Activated CD4-positive, alpha-beta memory T cell treated with anti-CD3 and anti-CD28 coated beads, Interleukin-2, amount 10 ng/mL, durations not matched to agents 7 days and 5 days (primary cell): Measurements from ENCODE around the gene RAB13. TPM values are rescaled to one million over a fixed set of nuclear protein-coding genes. Genes with fewer than 3 reads are reported as not detected.

Source experiments
- CTCF ChIA-PET: fragments of 350-600 bp; sonication (Branson Sonifier 250); formaldehyde crosslinking; loops from one replicate; lab custom pipeline; 2021; ENCODE audit warnings: antibody characterized with exemption, inconsistent platforms; lab: Charles Lee
- POLR2A ChIA-PET: fragments of 350-600 bp; sonication (Branson Sonifier 250); formaldehyde crosslinking; loops from one replicate; lab custom pipeline; 2021; ENCODE audit warnings: antibody characterized with exemption; lab: Charles Lee
- DNase-seq: peaks from one replicate; pipeline ENCODE4 v3.0.0-alpha.2; 2020
- H3K27ac Mint-ChIP-seq: one replicate; pipeline ENCODE4 v1.8.0; 2021; ENCODE audit warnings: mild to moderate bottlenecking, mixed read lengths
- H3K27me3 Mint-ChIP-seq: one replicate; pipeline ENCODE4 v1.8.0; 2021; ENCODE audit warnings: mixed read lengths
- H3K36me3 Mint-ChIP-seq: one replicate; pipeline ENCODE4 v1.8.0; 2021; ENCODE audit warnings: low read depth, mixed read lengths
- H3K4me1 Mint-ChIP-seq: one replicate; pipeline ENCODE4 v1.8.0; 2021; ENCODE audit warnings: mixed read lengths
- H3K4me3 Mint-ChIP-seq: one replicate; pipeline ENCODE4 v1.8.0; 2021; ENCODE audit warnings: mild to moderate bottlenecking, mixed read lengths
- H3K9me3 Mint-ChIP-seq: one replicate; pipeline ENCODE4 v1.8.0; 2021; ENCODE audit warnings: mixed read lengths
- total RNA-seq, 2 experiments: library from RNA; stranded (reverse); gene quantifications; one replicate each; pipeline ENCODE4 v1.2.3, GENCODE V29; 2021

The RAB13 gene
- total RNA-seq, 2 experiments from 2014 or later = 0.40 to 0.43 TPM

GRCh38 chr1:153939476-153939875 is 46.7 kb downstream of the RAB13 start:
- ChIA-PET POLR2A (interaction anchor here (0.9 to 4.6 kb wide), 3 partner anchors 10 to 51 kb away, joined by 3 to 31 read pairs (median 7); partner anchors contain the start of genes GATAD2B and RPS27), CTCF (interaction anchor here (1.2 kb wide), 1 partner anchor 11 kb away, joined by 3 read pairs; no protein-coding TSS in a partner anchor)
- Mint-ChIP-seq H3K27ac (no peak overlapping the region), H3K9me3 (no peaks in the 10 kb centered on the region), H3K27me3 (no peaks in the 10 kb centered on the region), H3K4me1 (peaks cover 31% of the 10 kb centered on the region), H3K36me3 (peaks cover 86% of the 10 kb centered on the region), H3K4me3 (no peak overlapping the region)
- DNase-seq = no peak

- no peak overlapping the region for H3K4me3 Mint-ChIP-seq
- H3K27me3 Mint-ChIP-seq = no peaks in the 10 kb centered on the region
- H3K9me3 Mint-ChIP-seq = no peaks in the 10 kb centered on the region
- peaks cover 27% of the 10 kb centered on the region for H3K4me1 Mint-ChIP-seq
- ChIA-PET CTCF (interaction anchor here (0.7 kb wide), 1 partner anchor 80 kb away, joined by 3 read pairs; no protein-coding TSS in a partner anchor), POLR2A (interaction anchor here (0.9 to 4.6 kb wide), 2 partner anchors 9 to 16 kb away, joined by 3 to 31 read pairs; partner anchors contain the start of gene GATAD2B)
- H3K27ac Mint-ChIP-seq = no peak overlapping the region
- DNase-seq = no peak
- H3K36me3 Mint-ChIP-seq = peaks cover 86% of the 10 kb centered on the region
These were observed 47.1 kb downstream of the RAB13 start for GRCh38 chr1:153938996-153939395.

GRCh38 chr1:153937331-153937730 is 48.8 kb downstream of the RAB13 start:
- H3K36me3 Mint-ChIP-seq = peaks cover 83% of the 10 kb centered on the region
- no peak for DNase-seq
- H3K9me3 Mint-ChIP-seq = no peaks in the 10 kb centered on the region
- peaks cover 12% of the 10 kb centered on the region for H3K4me1 Mint-ChIP-seq
- ChIA-PET CTCF (no interaction called here), POLR2A (interaction anchor here (1.1 kb wide), 1 partner anchor 9 kb away, joined by 4 read pairs; the partner anchor contains the start of gene DENND4B)
- no peak overlapping the region for H3K27ac Mint-ChIP-seq
- H3K27me3 Mint-ChIP-seq = no peaks in the 10 kb centered on the region
- H3K4me3 Mint-ChIP-seq = no peak overlapping the region

GRCh38 chr1:153936011-153936802 is 49.9 kb downstream of the RAB13 start:
- POLR2A ChIA-PET = interaction anchor here (1.1 to 1.4 kb wide), 2 partner anchors 8 to 10 kb away, joined by 3 to 4 read pairs; partner anchors contain the start of gene DENND4B
- no peak overlapping the region for H3K4me3 Mint-ChIP-seq
- H3K27me3 Mint-ChIP-seq = no peaks in the 10 kb centered on the region
- peaks cover 81% of the 10 kb centered on the region for H3K36me3 Mint-ChIP-seq
- no peak for DNase-seq
- peaks cover 6% of the 10 kb centered on the region for H3K4me1 Mint-ChIP-seq
- CTCF ChIA-PET = no interaction called here
- no peaks in the 10 kb centered on the region for H3K9me3 Mint-ChIP-seq
- H3K27ac Mint-ChIP-seq = no peak overlapping the region

GRCh38 chr1:153934746-153935145 is 51.4 kb downstream of the RAB13 start:
- peaks cover 79% of the 10 kb centered on the region for H3K36me3 Mint-ChIP-seq
- no peaks in the 10 kb centered on the region for H3K9me3 Mint-ChIP-seq
- no peaks in the 10 kb centered on the region for H3K27me3 Mint-ChIP-seq
- ChIA-PET POLR2A (interaction anchor here (0.8 to 1.6 kb wide), 4 partner anchors 10 to 24 kb away, joined by 3 to 7 read pairs (median 4); no protein-coding TSS in a partner anchor), CTCF (no interaction called here)
- no peak overlapping the region for H3K4me3 Mint-ChIP-seq
- H3K27ac Mint-ChIP-seq = no peak overlapping the region
- DNase-seq = no peak
- no peaks in the 10 kb centered on the region for H3K4me1 Mint-ChIP-seq

- Mint-ChIP-seq H3K9me3 (no peaks in the 10 kb centered on the region), H3K27me3 (no peaks in the 10 kb centered on the region), H3K4me3 (no peak overlapping the region), H3K36me3 (peaks cover 74% of the 10 kb centered on the region), H3K27ac (no peak overlapping the region), H3K4me1 (peaks cover under 1% of the 10 kb centered on the region)
- ChIA-PET POLR2A (interaction anchor here (0.6 to 1.6 kb wide), 5 partner anchors 10 to 32 kb away, joined by 3 to 7 read pairs (median 4); no protein-coding TSS in a partner anchor), CTCF (no interaction called here)
- no peak for DNase-seq
These were observed 52.2 kb downstream of the RAB13 start for GRCh38 chr1:153933955-153934354.

- Mint-ChIP-seq H3K27me3 (no peaks in the 10 kb centered on the region), H3K4me3 (no peak overlapping the region), H3K36me3 (peaks cover 71% of the 10 kb centered on the region), H3K9me3 (no peaks in the 10 kb centered on the region), H3K4me1 (peaks cover 2% of the 10 kb centered on the region), H3K27ac (no peak overlapping the region)
- ChIA-PET POLR2A (interaction anchor here (1.3 to 2.0 kb wide), 3 partner anchors 8 to 23 kb away, joined by 4 to 6 read pairs (median 4); no protein-coding TSS in a partner anchor), CTCF (no interaction called here)
- no peak for DNase-seq
These were observed 52.7 kb downstream of the RAB13 start for GRCh38 chr1:153933430-153933829.

- ChIA-PET CTCF (no interaction called here), POLR2A (interaction anchor here (0.7 to 2.0 kb wide), 3 partner anchors 9 to 13 kb away, joined by 4 to 6 read pairs (median 4); no protein-coding TSS in a partner anchor)
- peaks cover 67% of the 10 kb centered on the region for H3K36me3 Mint-ChIP-seq
- no peak overlapping the region for H3K27ac Mint-ChIP-seq
- no peaks in the 10 kb centered on the region for H3K27me3 Mint-ChIP-seq
- no peak overlapping the region for H3K4me3 Mint-ChIP-seq
- H3K9me3 Mint-ChIP-seq = no peaks in the 10 kb centered on the region
- DNase-seq = no peak
- peaks cover 5% of the 10 kb centered on the region for H3K4me1 Mint-ChIP-seq
These were observed 53.7 kb downstream of the RAB13 start for GRCh38 chr1:153932156-153933131.

Other genes starting within 250 kb of the RAB13 start
- 10 to 100 TPM; 24.9 to 25.3 TPM for gene SLC27A3, start 210.9 kb downstream of the RAB13 start, total RNA-seq
- gene GATAD2B, start 63.4 kb downstream of the RAB13 start, total RNA-seq = 10 to 100 TPM; 70.8 to 71.1 TPM
- gene DENND4B, start 39.6 kb downstream of the RAB13 start, total RNA-seq = 100 to 1,000 TPM; 159 to 166 TPM
- gene CRTC2, start 27.7 kb downstream of the RAB13 start, total RNA-seq = 100 to 1,000 TPM; 107 TPM
- 10 to 100 TPM; 42.5 to 42.6 TPM for gene SLC39A1, start 22.8 kb downstream of the RAB13 start, total RNA-seq
- gene CREB3L4, start 18.4 kb downstream of the RAB13 start, total RNA-seq = 1 to 10 TPM; 7.0 to 8.4 TPM
- gene JTB, start 8.7 kb downstream of the RAB13 start, total RNA-seq = 100 to 1,000 TPM; 120 to 127 TPM
- 1,000 to 10,000 TPM; 2,022 to 2,087 TPM for gene RPS27, start 4.4 kb upstream of the RAB13 start, total RNA-seq
- gene NUP210L, start 168.7 kb upstream of the RAB13 start, total RNA-seq = under 1 TPM; 0.05 to 0.08 TPM
- gene TPM3, start 205.8 kb upstream of the RAB13 start, total RNA-seq = 100 to 1,000 TPM; 792 to 805 TPM
- not detected for gene CFAP141, start 220.0 kb upstream of the RAB13 start, total RNA-seq
- 100 to 1,000 TPM; 155 to 157 TPM for gene UBAP2L, start 234.6 kb upstream of the RAB13 start, total RNA-seq